ENCODE results near the gene FIS1.
A peak's percentile ranks its signal among the peaks of the same experiment; 100 is the strongest.

Gene FIS1

DNA sequence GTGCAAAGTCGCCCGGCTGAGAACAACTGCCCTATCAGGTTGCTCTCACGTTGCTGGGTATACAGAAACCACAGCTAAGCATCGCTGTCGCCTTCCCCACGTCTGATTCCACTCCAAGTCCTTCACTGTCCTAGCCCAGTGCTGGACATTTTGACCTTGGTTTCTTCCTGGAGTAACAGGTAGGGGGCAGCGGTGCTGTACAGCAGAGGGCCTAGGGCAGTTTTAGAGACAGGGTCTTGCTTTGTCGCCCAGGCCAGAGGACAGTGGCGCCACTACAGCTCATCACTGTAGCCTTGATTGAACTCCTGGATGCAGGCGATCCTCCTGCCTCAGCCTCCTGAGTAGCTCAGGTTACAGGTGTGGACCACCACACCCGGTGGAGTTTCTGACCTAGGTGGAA is 9.8 kb downstream of the FIS1 start:
- peak; percentile 50 for TF ChIP-seq CTCF (IDR thresholded peaks at IDR 0.05; ENCODE audit: low read depth, low read length)
- no peak overlapping the region for H3K4me3 ChIP-seq (ENCODE audit: low read depth, low read length)
- H3K36me3 ChIP-seq, result peaks cover 5% of the 10 kb centered on the region; the same call in 1 of the 2 replicates
- DNase-seq, result no peak
- H3K4me1 ChIP-seq, result peaks cover 18% of the 10 kb centered on the region
- H3K27me3 ChIP-seq, result no peaks in the 10 kb centered on the region
- no peaks in the 10 kb centered on the region for H3K9me3 ChIP-seq

GRCh38 chr7:101234636-101235035 is 10.2 kb downstream of the FIS1 start:
- H3K36me3 ChIP-seq, result peaks cover 2% of the 10 kb centered on the region; the same call in 1 of the 2 replicates
- H3K27me3 ChIP-seq, result no peaks in the 10 kb centered on the region
- no peak for DNase-seq
- H3K4me3 ChIP-seq (ENCODE audit: low read depth, low read length), result no peak overlapping the region
- H3K9me3 ChIP-seq, result no peaks in the 10 kb centered on the region
- H3K4me1 ChIP-seq, result peaks cover 18% of the 10 kb centered on the region
- TF ChIP-seq CTCF (IDR thresholded peaks at IDR 0.05; ENCODE audit: low read depth, low read length), result no peak

DNA sequence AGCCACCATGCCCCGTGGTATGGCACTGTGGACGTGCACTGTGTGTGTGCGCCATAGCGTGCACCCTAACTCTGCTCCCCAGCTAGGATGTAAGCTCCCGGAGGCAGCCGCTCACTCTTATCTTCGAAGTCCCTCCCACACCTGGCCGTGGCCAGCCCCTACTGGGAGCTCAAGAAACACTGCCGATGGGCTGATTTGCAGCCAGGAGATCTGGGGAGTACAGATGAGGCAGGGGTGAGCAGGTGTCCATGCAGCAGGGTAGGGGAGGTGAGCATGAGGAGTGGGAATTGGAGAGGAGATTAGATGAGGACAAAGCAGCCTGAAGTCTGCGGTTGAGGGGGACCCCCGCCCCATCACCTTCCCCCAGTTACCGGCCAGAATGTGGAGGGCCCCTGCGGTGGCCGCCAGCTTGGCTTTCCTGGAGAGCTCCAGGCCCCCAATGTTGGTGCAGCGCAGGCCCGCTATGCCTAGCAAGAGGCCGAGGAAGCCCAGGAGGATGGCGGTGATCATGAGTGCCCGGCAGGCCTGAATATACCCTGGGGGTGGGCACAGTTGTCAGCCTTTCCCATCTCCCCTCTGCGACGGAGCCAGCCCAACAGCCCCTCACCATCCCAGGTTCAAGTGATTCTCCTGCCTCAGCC is 10.9 kb downstream of the FIS1 start:
- no peaks in the 10 kb centered on the region for H3K27me3 ChIP-seq
- no peak for TF ChIP-seq CTCF (IDR thresholded peaks at IDR 0.05; ENCODE audit: low read depth, low read length)
- no peak for DNase-seq
- no peak overlapping the region for H3K4me3 ChIP-seq (ENCODE audit: low read depth, low read length)
- H3K9me3 ChIP-seq, result no peaks in the 10 kb centered on the region
- H3K4me1 ChIP-seq, result peaks cover 18% of the 10 kb centered on the region
- no peaks in the 10 kb centered on the region; the same call in 1 of the 2 replicates for H3K36me3 ChIP-seq

DNA sequence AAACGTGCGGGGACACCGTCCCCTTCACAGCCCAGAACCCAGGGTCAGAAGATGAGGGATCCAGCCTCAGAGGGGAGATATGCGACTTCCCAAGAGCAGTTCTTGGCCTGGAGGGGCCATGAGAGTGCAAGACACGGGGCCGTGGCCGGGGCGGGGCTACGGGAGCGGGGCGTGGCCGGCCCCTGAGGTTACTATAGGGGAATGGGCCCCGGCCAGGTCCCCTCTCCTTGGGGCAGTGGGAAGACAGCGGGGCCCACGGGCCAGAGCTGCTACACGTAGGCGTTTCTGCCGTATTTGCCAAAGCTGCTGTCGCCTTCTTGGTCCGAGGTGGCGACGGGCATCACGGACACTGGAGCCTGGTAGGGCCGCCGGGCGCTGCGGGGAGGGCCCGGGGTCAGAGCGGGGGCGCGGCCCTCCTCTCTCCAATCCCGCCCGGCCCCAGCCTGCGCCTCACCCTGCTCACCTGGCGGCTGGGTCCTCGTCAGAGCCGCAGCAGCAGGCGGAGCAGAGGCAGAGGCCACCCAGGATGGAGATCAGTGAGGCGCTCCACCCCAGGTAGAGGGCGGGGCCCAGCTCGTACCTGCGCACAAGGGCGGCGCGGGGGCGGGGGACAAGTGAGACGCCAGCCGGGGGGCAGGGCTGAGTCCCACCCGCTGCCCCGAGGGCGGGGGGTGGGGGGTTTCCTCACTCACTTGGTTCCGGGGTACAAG is 12.6 kb downstream of the FIS1 start:
- Histone ChIP-seq H3K9me3 (no peaks in the 10 kb centered on the region), H3K4me1 (peaks cover 6% of the 10 kb centered on the region), H3K36me3 (no peaks in the 10 kb centered on the region; the same call in 1 of the 2 replicates), H3K27me3 (no peaks in the 10 kb centered on the region), H3K4me3 (ENCODE audit: low read depth, low read length) (peak overlapping the region; percentile 48)
- DNase-seq, result no peak
- no peak for TF ChIP-seq CTCF (IDR thresholded peaks at IDR 0.05; ENCODE audit: low read depth, low read length)

DNA sequence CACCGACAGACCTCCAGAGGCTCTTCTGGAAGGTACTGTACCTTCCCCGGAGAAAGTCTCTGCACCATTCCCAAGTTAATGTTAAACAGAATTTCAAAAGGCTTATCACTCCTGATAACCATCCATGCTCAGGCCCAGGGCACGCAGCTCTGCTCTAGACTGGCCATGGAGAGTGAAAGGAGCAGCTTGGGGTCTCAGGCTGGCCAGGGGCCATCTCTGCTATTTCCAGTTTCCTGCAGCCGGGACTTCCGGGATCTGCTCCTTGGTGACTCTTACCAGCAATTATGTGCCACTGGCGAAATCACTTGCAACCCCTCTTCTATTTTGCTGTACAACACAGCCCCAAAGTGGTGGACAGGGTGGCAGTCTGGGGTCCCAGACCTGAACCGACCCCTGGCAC is 13.2 kb downstream of the FIS1 start:
- H3K27me3 ChIP-seq, result no peaks in the 10 kb centered on the region

More for the DNA sequence above, 13.2 kb downstream of the FIS1 start:
- no peaks in the 10 kb centered on the region for H3K9me3 ChIP-seq
- peaks cover 3% of the 10 kb centered on the region; the same call in 1 of the 2 replicates for H3K36me3 ChIP-seq
- H3K4me1 ChIP-seq, result peaks cover 6% of the 10 kb centered on the region
- DNase-seq, result no peak
- H3K4me3 ChIP-seq (ENCODE audit: low read depth, low read length), result peak overlapping the region; percentile 48
- no peak for TF ChIP-seq CTCF (IDR thresholded peaks at IDR 0.05; ENCODE audit: low read depth, low read length)

All from BE2C (cell line).